ENCODE results near the gene MARCHF3. TPM values are rescaled to one million over a fixed set of nuclear protein-coding genes. Genes with fewer than 3 reads are reported as not detected.

Gene MARCHF3
- total RNA-seq, 2 experiments from 2014 or later, result 1.1 to 1.5 TPM

DNA sequence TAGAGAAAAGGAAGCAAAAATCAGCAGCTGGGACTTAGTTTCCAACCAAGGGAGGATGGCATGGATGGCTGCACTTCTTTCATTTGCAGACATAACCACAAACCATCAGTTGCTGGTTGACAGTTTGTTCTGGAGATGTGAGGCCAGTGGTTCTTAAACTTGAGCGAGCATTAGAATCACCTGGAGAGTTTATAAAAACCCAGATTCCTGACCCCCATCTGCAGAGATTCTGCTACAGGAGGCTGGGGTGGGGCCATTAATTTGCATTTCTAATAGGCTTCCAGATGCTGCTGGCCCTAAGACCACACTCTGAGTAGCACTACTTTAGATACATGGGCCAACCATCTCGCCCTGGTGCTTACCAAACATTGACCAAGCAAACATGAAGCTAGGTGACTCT is 60.8 kb downstream of the MARCHF3 start:
- no peaks in the 10 kb centered on the region for H3K36me3 Mint-ChIP-seq (ENCODE audit: low read depth)
- no peak overlapping the region for H3K4me3 Mint-ChIP-seq
- H3K9me3 Mint-ChIP-seq, result peaks cover 2% of the 10 kb centered on the region
- H3K27me3 Mint-ChIP-seq, result no peaks in the 10 kb centered on the region
- ChIA-PET CTCF (interaction anchor here (0.7 kb wide), 1 partner anchor 8 kb away, joined by 3 read pairs; no protein-coding TSS in a partner anchor), POLR2A (no interaction called here)
- DNase-seq, result no peak
- peaks cover 29% of the 10 kb centered on the region for H3K4me1 Mint-ChIP-seq
- H3K27ac Mint-ChIP-seq, result no peak overlapping the region

DNA sequence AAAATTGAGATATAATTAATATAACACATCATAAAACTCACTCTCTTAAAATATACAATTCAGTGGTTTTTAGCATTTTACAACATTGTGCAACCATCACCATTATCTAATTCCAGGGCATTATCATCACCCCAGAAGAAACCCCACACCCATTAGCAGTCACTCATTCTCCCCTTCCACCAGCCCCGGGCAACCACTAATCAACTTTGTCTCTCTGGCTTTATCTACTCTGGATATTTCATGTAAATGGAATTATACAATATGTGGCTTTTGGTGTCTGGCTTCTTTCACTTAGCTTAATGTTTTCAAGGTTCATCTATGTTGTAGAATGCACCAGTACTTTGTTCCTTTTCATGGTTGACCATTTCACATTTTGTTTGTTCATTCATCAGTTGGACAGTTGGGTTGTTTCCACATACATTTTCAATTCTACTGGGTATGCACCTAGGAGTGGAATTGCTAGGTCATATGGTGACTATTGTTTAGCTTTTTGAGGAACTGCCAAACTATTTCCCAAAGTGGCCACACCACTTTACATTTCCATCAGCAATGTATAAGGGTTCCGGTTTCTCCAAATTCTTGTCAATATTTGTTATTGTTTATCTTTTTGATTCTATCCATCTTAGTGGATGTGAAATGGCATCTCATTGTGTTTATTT is 62.4 kb downstream of the MARCHF3 start:
- no peak for DNase-seq
- H3K9me3 Mint-ChIP-seq, result peaks cover 2% of the 10 kb centered on the region
- POLR2A ChIA-PET, result no interaction called here
- H3K4me3 Mint-ChIP-seq, result no peak overlapping the region
- no peaks in the 10 kb centered on the region for H3K36me3 Mint-ChIP-seq (ENCODE audit: low read depth)
- H3K27me3 Mint-ChIP-seq, result no peaks in the 10 kb centered on the region
- H3K27ac Mint-ChIP-seq, result no peak overlapping the region
- CTCF ChIA-PET, result no interaction called here
- peaks cover 22% of the 10 kb centered on the region for H3K4me1 Mint-ChIP-seq

DNA sequence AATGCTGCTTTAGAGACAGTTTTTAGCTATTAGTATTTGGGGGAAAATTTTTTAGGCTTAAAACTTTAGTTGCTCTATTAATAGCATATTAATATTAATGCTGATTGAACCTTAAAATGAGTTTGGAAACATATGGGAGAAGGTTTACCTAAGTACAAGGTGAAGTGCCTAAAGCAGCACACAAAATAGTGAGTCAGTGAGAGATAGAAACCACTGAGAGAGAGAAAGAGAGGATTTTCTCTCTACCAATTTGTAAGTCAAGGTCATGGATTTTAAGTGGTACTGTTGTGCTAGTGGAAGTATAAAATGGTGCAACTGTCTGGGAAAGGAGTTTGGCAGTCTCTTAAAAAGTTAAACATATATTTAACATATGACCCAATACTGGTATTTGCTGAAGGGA is 64.9 kb downstream of the MARCHF3 start:
- ChIA-PET POLR2A (no interaction called here), CTCF (interaction anchor here (1.2 kb wide), 1 partner anchor 12 kb away, joined by 3 read pairs; no protein-coding TSS in a partner anchor)
- Mint-ChIP-seq H3K4me1 (peaks cover 2% of the 10 kb centered on the region), H3K9me3 (peaks cover 2% of the 10 kb centered on the region), H3K27ac (no peak overlapping the region), H3K36me3 (ENCODE audit: low read depth) (no peaks in the 10 kb centered on the region), H3K4me3 (no peak overlapping the region), H3K27me3 (no peaks in the 10 kb centered on the region)
- DNase-seq, result no peak

DNA sequence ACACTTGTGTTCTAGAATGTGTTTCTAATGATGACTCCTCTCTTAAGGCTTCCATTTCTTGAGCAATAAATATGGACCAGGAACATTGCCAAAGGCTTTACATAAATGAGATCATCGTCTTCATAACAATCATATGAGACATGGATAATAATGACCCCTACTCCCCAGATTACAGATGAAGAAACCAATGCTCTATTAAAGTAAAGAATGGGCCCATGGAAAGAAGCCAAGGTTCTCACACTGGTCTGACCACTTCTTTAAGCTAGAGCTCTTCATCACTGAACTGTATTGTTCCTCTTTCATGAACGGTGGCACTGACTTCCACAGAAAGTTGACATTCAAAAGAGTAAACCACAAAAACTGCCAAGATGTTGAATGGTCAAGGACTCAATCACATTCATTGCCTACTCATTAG is 65.3 kb downstream of the MARCHF3 start:
- DNase-seq, result no peak
- H3K4me3 Mint-ChIP-seq, result no peak overlapping the region
- no peak overlapping the region for H3K27ac Mint-ChIP-seq
- H3K27me3 Mint-ChIP-seq, result no peaks in the 10 kb centered on the region
- peaks cover 2% of the 10 kb centered on the region for H3K9me3 Mint-ChIP-seq
- ChIA-PET CTCF (interaction anchor here (1.2 kb wide), 1 partner anchor 12 kb away, joined by 3 read pairs; no protein-coding TSS in a partner anchor), POLR2A (no interaction called here)
- H3K36me3 Mint-ChIP-seq (ENCODE audit: low read depth), result no peaks in the 10 kb centered on the region
- H3K4me1 Mint-ChIP-seq, result no peaks in the 10 kb centered on the region

DNA sequence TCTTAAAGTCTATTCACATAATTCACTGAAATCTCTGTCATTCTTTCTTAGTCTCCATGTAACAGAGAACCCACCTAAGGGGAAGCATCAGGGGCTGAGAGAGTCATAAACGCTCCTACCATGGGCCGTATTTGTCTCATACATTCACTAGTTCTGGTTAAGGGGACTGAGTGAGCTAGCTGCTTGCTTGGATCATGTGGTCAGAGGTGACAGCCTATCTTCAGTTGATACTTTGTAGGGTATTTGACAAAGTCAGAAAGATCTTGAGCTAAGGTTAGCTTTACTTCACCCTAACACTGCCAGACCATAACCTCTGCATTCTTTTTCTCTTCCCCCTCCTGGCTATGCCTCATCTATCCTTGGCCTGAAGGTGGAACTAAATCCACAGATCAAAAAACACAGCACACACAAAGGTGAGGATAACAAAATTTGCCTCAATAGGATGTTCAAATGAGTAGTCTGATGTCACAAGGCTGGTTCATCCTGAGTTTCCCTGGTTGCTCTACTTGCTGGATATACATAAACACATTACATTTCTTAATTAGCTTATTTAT is 66.5 kb downstream of the MARCHF3 start:
- Mint-ChIP-seq H3K4me3 (no peak overlapping the region), H3K36me3 (ENCODE audit: low read depth) (no peaks in the 10 kb centered on the region), H3K4me1 (no peaks in the 10 kb centered on the region), H3K27ac (no peak overlapping the region), H3K9me3 (peaks cover 2% of the 10 kb centered on the region), H3K27me3 (no peaks in the 10 kb centered on the region)
- ChIA-PET POLR2A (interaction anchor here (0.6 kb wide), 1 partner anchor 43 kb away, joined by 3 read pairs; no protein-coding TSS in a partner anchor), CTCF (no interaction called here)
- no peak for DNase-seq

DNA sequence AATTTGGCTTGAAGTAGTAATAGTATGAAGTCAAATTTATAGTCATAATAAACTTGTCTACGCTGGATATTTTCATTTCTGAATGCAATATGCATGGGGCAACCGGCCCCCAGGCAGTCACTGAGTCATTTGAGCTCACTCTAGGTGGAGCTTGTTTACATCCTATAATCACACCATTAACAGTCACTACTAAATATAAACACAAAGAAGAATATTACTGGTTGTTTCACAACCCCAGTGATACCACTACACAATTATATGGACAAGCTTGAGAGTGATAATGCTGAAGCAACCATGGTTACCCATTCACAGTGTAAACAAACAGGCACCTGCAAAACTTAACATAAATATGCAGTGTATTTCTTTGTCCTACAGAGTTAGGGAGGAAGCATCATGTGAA is 68.7 kb downstream of the MARCHF3 start:
- DNase-seq, result no peak
- POLR2A ChIA-PET, result no interaction called here
- H3K4me1 Mint-ChIP-seq, result no peaks in the 10 kb centered on the region
- peaks cover 2% of the 10 kb centered on the region for H3K27me3 Mint-ChIP-seq
- H3K36me3 Mint-ChIP-seq (ENCODE audit: low read depth), result no peaks in the 10 kb centered on the region
- H3K9me3 Mint-ChIP-seq, result no peaks in the 10 kb centered on the region
- CTCF ChIA-PET, result interaction anchor here (0.6 kb wide), 1 partner anchor 8 kb away, joined by 3 read pairs; no protein-coding TSS in a partner anchor
- no peak overlapping the region for H3K27ac Mint-ChIP-seq
- no peak overlapping the region for H3K4me3 Mint-ChIP-seq

DNA sequence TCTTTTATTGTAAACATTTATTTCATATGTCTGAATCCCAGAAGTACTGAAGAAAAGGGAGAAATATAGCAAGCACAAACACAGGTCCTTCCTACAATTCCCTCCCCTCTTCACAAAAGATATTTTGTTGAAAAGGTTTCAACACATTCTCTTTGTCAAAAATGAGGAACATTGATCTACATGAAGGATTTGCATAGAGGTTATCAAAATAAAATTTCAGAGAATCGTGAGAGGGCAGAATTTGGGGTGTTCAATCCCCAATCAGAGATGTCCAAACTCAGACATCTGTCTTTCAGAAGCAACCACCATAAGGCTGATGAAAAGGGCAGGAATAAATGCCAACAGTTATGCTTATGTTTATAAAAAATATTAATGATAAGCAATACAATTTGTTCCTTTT is 69.2 kb downstream of the MARCHF3 start:
- peaks cover 2% of the 10 kb centered on the region for H3K27me3 Mint-ChIP-seq
- POLR2A ChIA-PET, result no interaction called here
- H3K4me1 Mint-ChIP-seq, result no peaks in the 10 kb centered on the region
- H3K36me3 Mint-ChIP-seq (ENCODE audit: low read depth), result no peaks in the 10 kb centered on the region
- CTCF ChIA-PET, result interaction anchor here (0.6 kb wide), 1 partner anchor 9 kb away, joined by 3 read pairs; no protein-coding TSS in a partner anchor
- no peak for DNase-seq
- H3K27ac Mint-ChIP-seq, result no peak overlapping the region
- H3K9me3 Mint-ChIP-seq, result no peaks in the 10 kb centered on the region
- no peak overlapping the region for H3K4me3 Mint-ChIP-seq

DNA sequence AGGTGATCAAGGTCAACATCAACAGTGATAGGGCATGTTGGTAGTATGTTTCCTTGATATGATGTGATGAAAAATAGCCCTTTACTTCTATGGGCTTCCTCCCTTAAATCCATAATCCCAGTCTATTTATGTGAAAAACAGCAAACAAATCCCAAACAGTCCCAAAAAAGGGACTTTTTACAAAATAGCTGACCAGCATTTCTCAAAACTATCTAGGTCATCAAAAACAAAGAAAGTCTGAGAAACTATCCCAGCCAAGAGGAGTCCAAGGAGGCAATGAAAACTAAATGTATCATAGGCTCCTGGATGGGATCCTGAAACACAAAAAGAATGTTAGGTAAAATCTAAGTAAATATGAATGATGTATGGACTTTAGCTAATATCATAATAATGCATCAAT is 71.2 kb downstream of the MARCHF3 start:
- H3K4me3 Mint-ChIP-seq, result no peak overlapping the region
- H3K27me3 Mint-ChIP-seq, result peaks cover 2% of the 10 kb centered on the region
- H3K4me1 Mint-ChIP-seq, result no peaks in the 10 kb centered on the region
- no peak for DNase-seq
- CTCF ChIA-PET, result no interaction called here
- no peak overlapping the region for H3K27ac Mint-ChIP-seq
- H3K9me3 Mint-ChIP-seq, result no peaks in the 10 kb centered on the region
- H3K36me3 Mint-ChIP-seq (ENCODE audit: low read depth), result no peaks in the 10 kb centered on the region
- POLR2A ChIA-PET, result no interaction called here

DNA sequence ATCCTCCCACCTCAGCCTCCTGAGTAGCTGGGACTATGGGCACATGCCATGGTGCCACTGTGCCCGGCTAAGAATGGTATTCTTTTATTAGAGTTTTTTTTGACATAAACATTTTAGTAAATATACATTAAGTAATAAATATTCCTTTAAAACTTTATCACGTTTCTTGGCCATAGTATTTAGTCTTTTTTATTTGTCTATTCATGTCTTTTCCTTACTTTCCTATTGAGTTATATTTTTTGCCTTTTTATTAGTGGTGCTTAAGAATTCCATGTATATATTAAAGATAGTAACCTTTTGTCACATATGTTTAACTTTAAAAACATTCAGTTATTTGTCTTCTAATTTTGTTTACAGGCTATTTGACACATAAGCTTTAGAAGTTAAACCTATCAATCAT is 73.4 kb downstream of the MARCHF3 start:
- Mint-ChIP-seq H3K4me1 (no peaks in the 10 kb centered on the region), H3K4me3 (no peak overlapping the region), H3K27me3 (peaks cover 2% of the 10 kb centered on the region), H3K36me3 (ENCODE audit: low read depth) (no peaks in the 10 kb centered on the region), H3K27ac (no peak overlapping the region), H3K9me3 (no peaks in the 10 kb centered on the region)
- DNase-seq, result no peak
- CTCF ChIA-PET, result no interaction called here
- POLR2A ChIA-PET, result no interaction called here

DNA sequence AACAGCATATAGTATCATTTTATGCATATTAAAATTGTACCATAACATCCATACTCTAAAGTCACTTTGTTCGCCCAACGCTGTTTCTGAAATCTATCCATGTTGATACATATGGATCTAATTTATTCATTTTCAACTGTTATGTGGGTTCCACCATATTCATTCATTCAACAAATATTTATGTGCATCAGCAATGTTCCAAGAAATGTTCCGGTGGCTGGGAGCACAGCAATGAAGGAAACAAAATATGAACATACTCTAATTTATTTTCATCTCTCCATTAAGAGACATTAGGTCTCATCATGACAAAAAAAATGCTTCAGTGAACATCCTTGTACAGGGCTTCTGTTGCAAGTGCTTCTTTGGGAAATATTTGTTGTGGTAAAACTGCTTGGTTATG is 75.4 kb downstream of the MARCHF3 start:
- no peak overlapping the region for H3K4me3 Mint-ChIP-seq
- CTCF ChIA-PET, result no interaction called here
- H3K4me1 Mint-ChIP-seq, result no peaks in the 10 kb centered on the region
- no peaks in the 10 kb centered on the region for H3K36me3 Mint-ChIP-seq (ENCODE audit: low read depth)
- no peak for DNase-seq
- H3K9me3 Mint-ChIP-seq, result no peaks in the 10 kb centered on the region
- POLR2A ChIA-PET, result no interaction called here
- H3K27me3 Mint-ChIP-seq, result peaks cover 2% of the 10 kb centered on the region
- no peak overlapping the region for H3K27ac Mint-ChIP-seq

DNA sequence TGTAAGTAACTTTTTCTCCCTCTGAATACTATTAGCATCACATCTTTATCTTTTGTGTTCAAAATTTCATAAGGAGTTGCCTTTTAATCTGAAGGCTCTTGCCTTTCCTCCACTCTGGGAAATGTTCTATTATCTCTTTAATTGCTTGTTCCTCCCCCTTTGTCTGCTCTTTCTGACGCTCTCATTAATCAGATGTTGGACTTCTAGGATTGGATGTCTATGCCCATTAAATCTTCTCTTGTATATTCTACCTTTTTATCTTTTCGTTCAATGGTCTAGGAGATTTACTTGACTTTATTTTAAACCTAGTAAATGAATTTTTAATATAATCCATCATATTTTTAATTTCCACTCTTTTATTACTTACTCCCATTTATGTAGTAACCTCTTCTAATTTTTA is 76.7 kb downstream of the MARCHF3 start:
- H3K36me3 Mint-ChIP-seq (ENCODE audit: low read depth), result no peaks in the 10 kb centered on the region
- no peak overlapping the region for H3K4me3 Mint-ChIP-seq
- H3K27me3 Mint-ChIP-seq, result peaks cover 2% of the 10 kb centered on the region
- no peaks in the 10 kb centered on the region for H3K4me1 Mint-ChIP-seq
- POLR2A ChIA-PET, result no interaction called here
- no peak for DNase-seq
- no peak overlapping the region for H3K27ac Mint-ChIP-seq
- CTCF ChIA-PET, result no interaction called here
- no peaks in the 10 kb centered on the region for H3K9me3 Mint-ChIP-seq

DNA sequence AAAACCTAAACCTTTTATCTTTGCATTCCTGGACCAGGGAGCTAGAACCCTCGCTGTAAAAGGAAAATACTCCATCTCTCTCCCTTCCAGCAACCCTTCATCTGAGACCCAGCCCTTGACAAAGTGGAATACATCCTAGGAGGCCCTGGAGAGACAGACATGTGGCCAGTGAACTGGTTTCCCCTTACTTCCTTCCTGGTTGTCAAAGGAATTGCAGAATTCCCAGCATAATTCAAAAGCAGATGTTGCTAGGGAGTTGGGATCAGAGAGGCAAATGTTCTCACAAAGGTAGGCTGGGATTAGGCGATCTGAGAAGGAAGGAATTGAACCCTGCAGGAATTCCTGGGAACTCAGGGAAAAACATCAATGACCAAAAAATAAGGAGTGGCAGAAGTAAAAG is 80.9 kb downstream of the MARCHF3 start:
- H3K4me3 Mint-ChIP-seq, result no peak overlapping the region
- no peaks in the 10 kb centered on the region for H3K27me3 Mint-ChIP-seq
- no peaks in the 10 kb centered on the region for H3K4me1 Mint-ChIP-seq
- CTCF ChIA-PET, result no interaction called here
- no peak for DNase-seq
- no peaks in the 10 kb centered on the region for H3K36me3 Mint-ChIP-seq (ENCODE audit: low read depth)
- no peak overlapping the region for H3K27ac Mint-ChIP-seq
- no peaks in the 10 kb centered on the region for H3K9me3 Mint-ChIP-seq
- POLR2A ChIA-PET, result no interaction called here

DNA sequence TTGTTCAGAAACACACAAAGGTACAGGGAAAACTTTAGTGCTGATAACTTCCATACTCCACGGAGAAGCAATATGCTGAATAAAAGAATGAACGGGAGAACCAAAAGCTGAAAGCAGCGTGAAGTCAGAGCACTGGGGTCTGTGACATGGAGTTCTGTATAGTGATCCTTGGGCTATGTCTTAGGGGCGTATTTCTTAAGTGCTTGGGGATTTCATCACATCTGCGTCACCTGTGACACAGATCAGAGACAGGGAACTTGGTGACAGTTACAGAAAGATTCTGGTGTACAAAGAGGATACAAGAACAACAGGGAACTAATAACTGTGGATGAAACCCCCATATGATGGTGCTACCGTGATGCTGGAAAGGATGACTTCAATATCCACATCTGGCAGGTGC is 81.9 kb downstream of the MARCHF3 start:
- CTCF ChIA-PET, result interaction anchor here (0.5 to 0.6 kb wide), 2 partner anchors 93 to 276 kb away, joined by 3 to 5 read pairs; no protein-coding TSS in a partner anchor
- H3K36me3 Mint-ChIP-seq (ENCODE audit: low read depth), result no peaks in the 10 kb centered on the region

DNA sequence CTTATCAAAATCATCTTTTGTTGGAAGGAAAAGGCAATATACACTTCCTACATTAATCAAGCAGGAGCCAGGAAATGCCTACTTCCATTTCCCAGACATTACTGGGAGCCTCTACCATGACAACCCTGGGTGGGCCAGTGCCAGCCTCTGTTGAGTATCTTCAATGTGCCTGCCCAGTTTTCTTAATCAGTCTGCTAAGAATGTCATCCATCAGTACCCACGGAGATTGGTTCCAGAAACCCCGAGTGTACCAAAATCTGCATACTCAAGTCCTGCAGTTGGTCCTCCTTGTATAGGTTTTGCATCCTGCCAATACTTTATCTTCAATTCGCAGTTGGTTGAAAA is 82.4 kb downstream of the MARCHF3 start:
- no peaks in the 10 kb centered on the region for H3K27me3 Mint-ChIP-seq
- no peak overlapping the region for H3K27ac Mint-ChIP-seq
- no peaks in the 10 kb centered on the region for H3K4me1 Mint-ChIP-seq
- DNase-seq, result no peak
- CTCF ChIA-PET, result no interaction called here
- POLR2A ChIA-PET, result no interaction called here
- H3K9me3 Mint-ChIP-seq, result no peaks in the 10 kb centered on the region
- no peak overlapping the region for H3K4me3 Mint-ChIP-seq
- no peaks in the 10 kb centered on the region for H3K36me3 Mint-ChIP-seq (ENCODE audit: low read depth)

More for the DNA sequence above, 81.9 kb downstream of the MARCHF3 start:
- H3K27me3 Mint-ChIP-seq, result no peaks in the 10 kb centered on the region
- H3K27ac Mint-ChIP-seq, result no peak overlapping the region
- H3K4me1 Mint-ChIP-seq, result no peaks in the 10 kb centered on the region
- no peaks in the 10 kb centered on the region for H3K9me3 Mint-ChIP-seq
- no peak overlapping the region for H3K4me3 Mint-ChIP-seq
- POLR2A ChIA-PET, result no interaction called here
- no peak for DNase-seq

Measured in activated CD4-positive, alpha-beta T cell treated with anti-CD3 and anti-CD28 coated beads, Interleukin-2, amount 10 ng/mL, durations not matched to agents 7 days and 5 days (primary cell).